MCF 10A (cell line): ENCODE results near the gene TMEM94. TPM values are rescaled to one million over a fixed set of nuclear protein-coding genes. Genes with fewer than 3 reads are reported as not detected.

Experiments used
- BruUV-seq: library from RNA; stranded (reverse); fragments of 400-500 nt; replicated peaks from 2 replicates; lab custom pipeline; 2021; lab: Mats Ljungman, UMichigan
- CTCF ChIA-PET: fragments of 300-600 bp; sonication (Branson Sonifier 250); formaldehyde crosslinking; extraction: SDS; loops from one replicate; lab custom pipeline; 2021; ENCODE audit warnings: antibody characterized with exemption, inconsistent platforms; lab: Yijun Ruan, JAX
- POLR2A ChIA-PET: fragments of 300-600, 350-650 bp; sonication (Branson Sonifier 250); formaldehyde crosslinking; extraction: SDS; loops from one replicate; lab custom pipeline; 2020; ENCODE audit warnings: antibody characterized with exemption, inconsistent platforms; lab: Yijun Ruan, JAX
- DNase-seq: peaks from one replicate; pipeline ENCODE4 v3.0.0-alpha.2; 2018; ENCODE audit not compliant: unreplicated experiment
- H3K27ac Mint-ChIP-seq: one replicate; pipeline ENCODE4 v1.8.0; 2022; ENCODE audit warnings: mild to moderate bottlenecking, low read depth, mixed read lengths; ENCODE audit not compliant: unreplicated experiment
- H3K27me3 Mint-ChIP-seq: one replicate; pipeline ENCODE4 v1.8.0; 2022; ENCODE audit warnings: mixed read lengths; ENCODE audit not compliant: insufficient read depth, unreplicated experiment
- H3K36me3 Mint-ChIP-seq: one replicate; pipeline ENCODE4 v1.8.0; 2022; ENCODE audit warnings: mild to moderate bottlenecking, moderate library complexity, mixed read lengths; ENCODE audit not compliant: insufficient read depth, unreplicated experiment
- H3K4me1 Mint-ChIP-seq: one replicate; pipeline ENCODE4 v1.8.0; 2022; ENCODE audit warnings: mixed read lengths; ENCODE audit not compliant: insufficient read depth, unreplicated experiment
- H3K4me3 Mint-ChIP-seq: one replicate; pipeline ENCODE4 v1.8.0; 2022; ENCODE audit warnings: mild to moderate bottlenecking, moderate library complexity, mixed read lengths; ENCODE audit not compliant: unreplicated experiment
- H3K9me3 Mint-ChIP-seq: one replicate; pipeline ENCODE4 v1.8.0; 2022; ENCODE audit warnings: mixed read lengths; ENCODE audit not compliant: unreplicated experiment
- intact Hi-C: fragments of 100-400 bp; cut with micrococcal nuclease; formaldehyde crosslinking; loops from 2 replicates; pipeline ENCODE4 v1.14.1; 2022
- total RNA-seq: library from RNA; stranded (reverse); gene quantifications from 2 replicates; pipeline ENCODE4 v1.2.3, GENCODE V29; 2022
- TF ChIP-seq, protein P1 (sequence below): fragments of 200-600 bp; IDR thresholded peaks from one replicate; pipeline ENCODE4 v1.8.0; 2022; ENCODE audit warnings: antibody characterized with exemption, mild to moderate bottlenecking; ENCODE audit not compliant: unreplicated experiment

TMEM94 gene
- total RNA-seq, 1 experiment from 2014 or later = 42.8 TPM

DNA sequence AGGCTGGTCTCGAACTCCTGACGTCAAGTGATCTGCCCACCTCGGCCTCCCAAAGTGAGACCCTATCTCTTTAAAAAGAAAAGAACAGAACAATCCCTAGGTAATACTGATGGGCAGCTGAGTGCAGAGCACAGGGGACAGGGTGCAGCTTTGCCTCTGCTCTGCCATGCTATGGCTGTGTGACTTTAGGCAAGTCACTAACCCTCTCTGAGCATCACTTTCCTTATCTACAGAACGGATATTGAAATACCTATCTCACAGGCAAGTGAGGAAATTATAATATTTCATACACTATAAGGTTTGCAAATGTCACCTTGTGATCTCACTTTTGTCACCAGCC is 54.8 kb downstream of the TMEM94 start:
- TF ChIP-seq, protein P1, sequence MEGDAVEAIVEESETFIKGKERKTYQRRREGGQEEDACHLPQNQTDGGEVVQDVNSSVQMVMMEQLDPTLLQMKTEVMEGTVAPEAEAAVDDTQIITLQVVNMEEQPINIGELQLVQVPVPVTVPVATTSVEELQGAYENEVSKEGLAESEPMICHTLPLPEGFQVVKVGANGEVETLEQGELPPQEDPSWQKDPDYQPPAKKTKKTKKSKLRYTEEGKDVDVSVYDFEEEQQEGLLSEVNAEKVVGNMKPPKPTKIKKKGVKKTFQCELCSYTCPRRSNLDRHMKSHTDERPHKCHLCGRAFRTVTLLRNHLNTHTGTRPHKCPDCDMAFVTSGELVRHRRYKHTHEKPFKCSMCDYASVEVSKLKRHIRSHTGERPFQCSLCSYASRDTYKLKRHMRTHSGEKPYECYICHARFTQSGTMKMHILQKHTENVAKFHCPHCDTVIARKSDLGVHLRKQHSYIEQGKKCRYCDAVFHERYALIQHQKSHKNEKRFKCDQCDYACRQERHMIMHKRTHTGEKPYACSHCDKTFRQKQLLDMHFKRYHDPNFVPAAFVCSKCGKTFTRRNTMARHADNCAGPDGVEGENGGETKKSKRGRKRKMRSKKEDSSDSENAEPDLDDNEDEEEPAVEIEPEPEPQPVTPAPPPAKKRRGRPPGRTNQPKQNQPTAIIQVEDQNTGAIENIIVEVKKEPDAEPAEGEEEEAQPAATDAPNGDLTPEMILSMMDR = no peak
- Mint-ChIP-seq H3K4me1 (peaks cover 10% of the 10 kb centered on the region), H3K9me3 (no peaks in the 10 kb centered on the region), H3K4me3 (no peak overlapping the region), H3K27me3 (no peaks in the 10 kb centered on the region), H3K27ac (no peak overlapping the region), H3K36me3 (peaks cover 39% of the 10 kb centered on the region)
- DNase-seq = no peak
- ChIA-PET CTCF (interaction anchor here (0.8 kb wide), 1 partner anchor 188 kb away, joined by 5 read pairs; no protein-coding TSS in a partner anchor), POLR2A (interaction anchor here (0.7 to 1.6 kb wide), 3 partner anchors 8 to 371 kb away, joined by 3 to 4 read pairs (median 3); no protein-coding TSS in a partner anchor)
- no TSS peak for BruUV-seq
- intact Hi-C loops = no loop called here

DNA sequence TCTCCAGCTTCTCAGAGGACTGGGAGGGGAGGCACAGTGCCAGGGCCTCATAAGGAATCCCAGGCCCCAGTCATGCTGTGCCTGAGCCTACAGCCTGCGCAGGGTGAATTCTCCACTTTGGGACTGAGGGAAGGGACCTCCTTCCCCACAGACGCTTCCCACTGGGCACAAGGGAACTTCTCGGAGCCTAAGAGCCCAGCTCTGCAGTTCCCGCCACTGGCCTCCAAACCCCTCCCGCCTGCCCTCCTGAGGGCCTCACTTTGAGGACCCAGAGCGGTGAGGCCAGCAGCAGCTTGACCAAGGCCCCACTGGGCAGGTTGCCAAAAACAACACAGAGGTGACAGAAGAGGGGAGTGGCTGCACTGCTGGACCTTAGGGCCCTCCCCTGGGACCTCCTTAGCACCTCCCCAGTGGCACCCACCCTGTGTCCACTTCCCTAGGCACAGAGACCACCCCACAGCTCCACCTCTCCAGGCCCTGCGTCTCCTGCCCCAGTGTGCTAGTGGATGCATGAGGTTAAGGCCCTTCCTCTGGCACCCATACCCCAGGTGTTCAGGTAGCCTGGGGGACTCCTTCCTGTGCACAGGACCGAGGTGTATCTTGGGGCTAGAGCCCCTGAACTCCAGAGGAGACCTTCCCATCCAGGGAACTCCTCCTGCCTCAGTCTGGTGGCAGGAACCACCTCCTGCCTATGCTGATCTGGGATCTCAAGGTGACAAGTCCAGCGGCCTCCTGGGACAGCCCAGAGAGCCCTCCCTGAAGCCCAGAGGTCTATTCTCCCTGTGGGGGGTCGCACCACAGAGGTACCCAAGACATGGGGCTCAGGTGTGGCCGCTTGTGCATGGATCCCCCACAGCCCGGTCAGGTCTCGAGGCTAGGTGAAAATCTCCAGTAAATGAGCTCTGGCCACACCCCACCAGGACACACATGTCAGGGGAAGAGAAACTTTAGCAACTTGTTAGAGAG is 55.5 kb downstream of the TMEM94 start:
- Mint-ChIP-seq H3K27ac (no peak overlapping the region), H3K4me1 (peaks cover 10% of the 10 kb centered on the region), H3K9me3 (no peaks in the 10 kb centered on the region), H3K4me3 (no peak overlapping the region), H3K36me3 (peaks cover 33% of the 10 kb centered on the region), H3K27me3 (no peaks in the 10 kb centered on the region)
- CTCF ChIA-PET = interaction anchor here (0.8 kb wide), 1 partner anchor 189 kb away, joined by 5 read pairs; no protein-coding TSS in a partner anchor
- intact Hi-C loops = no loop called here
- BruUV-seq = no TSS peak
- TF ChIP-seq, protein P1 = no peak
- POLR2A ChIA-PET = interaction anchor here (0.6 to 1.6 kb wide), 4 partner anchors 9 to 118 kb away, joined by 3 to 7 read pairs (median 4); partner anchors contain the start of gene TMEM94
- peak; percentile 24 for DNase-seq

DNA sequence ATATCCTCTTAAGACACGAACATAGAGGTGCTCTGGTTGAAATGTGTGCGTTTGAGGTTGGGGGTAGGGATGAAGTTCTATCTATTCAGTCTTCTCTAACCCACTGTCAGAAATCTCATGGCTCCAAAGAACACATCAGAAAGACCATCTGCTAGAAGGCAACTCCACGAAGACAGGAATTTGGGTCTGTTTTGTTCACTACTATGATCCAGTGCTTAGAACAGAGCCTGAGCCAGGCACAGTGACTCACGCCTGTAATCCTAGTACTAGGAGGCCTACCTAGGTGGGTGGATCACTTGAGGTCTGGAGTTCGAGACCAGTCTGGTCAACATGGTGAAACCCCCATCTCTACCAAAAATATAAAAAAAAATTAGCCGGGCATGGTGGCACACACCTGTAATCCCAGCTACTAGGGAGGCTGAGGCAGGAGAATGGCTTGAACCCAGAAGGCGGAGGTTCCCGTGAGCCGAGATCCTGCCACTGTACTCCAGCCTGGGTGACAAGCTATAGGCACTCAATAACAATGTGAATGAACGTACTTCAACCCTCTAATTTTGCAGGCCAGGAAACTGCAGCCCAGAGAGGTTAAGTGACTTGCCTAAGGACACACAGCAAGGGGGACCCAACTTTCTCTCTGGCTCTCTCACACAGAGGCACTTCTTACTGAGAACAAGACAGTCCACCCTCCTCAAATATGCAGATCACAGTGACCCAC is 56.6 kb downstream of the TMEM94 start:
- Mint-ChIP-seq H3K4me1 (peaks cover 19% of the 10 kb centered on the region), H3K27ac (no peak overlapping the region), H3K9me3 (no peaks in the 10 kb centered on the region), H3K36me3 (peaks cover 42% of the 10 kb centered on the region), H3K4me3 (peak overlapping the region; percentile 81), H3K27me3 (no peaks in the 10 kb centered on the region)
- intact Hi-C loops = no loop called here
- CTCF ChIA-PET = no interaction called here
- TF ChIP-seq, protein P1 = no peak
- no TSS peak for BruUV-seq
- POLR2A ChIA-PET = interaction anchor here (0.6 to 1.4 kb wide), 2 partner anchors 52 to 57 kb away, joined by 3 to 7 read pairs; partner anchors contain the start of gene TMEM94
- peak; percentile 12 for DNase-seq

DNA sequence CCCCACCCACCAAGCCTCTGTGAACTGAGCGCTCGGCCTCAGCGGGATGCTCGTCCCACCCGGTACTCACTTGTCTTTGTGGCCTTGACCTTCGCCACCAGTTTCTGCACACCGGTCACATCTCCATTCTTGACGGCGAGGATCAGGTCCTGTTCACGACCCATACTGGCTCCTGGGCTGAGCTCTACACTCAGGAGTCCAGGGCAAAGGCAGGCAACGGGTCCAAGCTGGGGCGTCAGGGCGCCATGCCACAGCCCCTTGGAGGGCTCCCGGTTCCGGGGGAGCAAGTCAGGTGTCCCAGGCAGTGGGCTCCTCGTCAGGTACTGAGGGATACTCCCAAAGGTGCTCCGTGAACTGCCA is 57.2 kb downstream of the TMEM94 start:
- Mint-ChIP-seq H3K4me1 (peaks cover 21% of the 10 kb centered on the region), H3K27ac (no peak overlapping the region), H3K9me3 (no peaks in the 10 kb centered on the region), H3K36me3 (peaks cover 42% of the 10 kb centered on the region), H3K4me3 (peak overlapping the region; percentile 81), H3K27me3 (no peaks in the 10 kb centered on the region)
- intact Hi-C loops = no loop called here
- TF ChIP-seq, protein P1 = no peak
- BruUV-seq = TSS peak; percentile 30
- ChIA-PET CTCF (no interaction called here), POLR2A (interaction anchor here (0.6 to 1.5 kb wide), 2 partner anchors 51 to 120 kb away, joined by 3 to 6 read pairs; no protein-coding TSS in a partner anchor)
- DNase-seq = no peak
